ENCODE data around the gene SERTAD1. TPM values are rescaled to one million over a fixed set of nuclear protein-coding genes. Genes with fewer than 3 reads are reported as not detected.

The SERTAD1 gene
- total and polyA plus RNA-seq, 12 donors: 6.3 to 35.8 (median 9.4) TPM

GRCh38 chr19:40461669-40462221, 36.0 kb upstream of the SERTAD1 start:
- Histone ChIP-seq H3K4me3 (no peak overlapping the region), H3K27me3 (peaks cover 0 to 6% (median 0%) of the 10 kb centered on the region in 7 donors), H3K27ac (peak overlapping the region in 2 of 10 donors; percentile 31 to 72), H3K36me3 (peaks cover 0 to 23% (median 4%) of the 10 kb centered on the region in 9 donors), H3K9me3 (no peaks in the 10 kb centered on the region), H3K4me1 (peaks cover 6 to 49% (median 24%) of the 10 kb centered on the region in 9 donors)
- peak in 1 of 2 donors; percentile 27 for DNase-seq
- no peak for ATAC-seq
- intact Hi-C loops (cut with DNase I): loop anchor here in 5 of 10 donors (5.0 to 10.0 kb wide), 4 partner anchors 63 to 173 kb away; no protein-coding TSS in a partner anchor
- TF ChIP-seq CTCF (IDR thresholded peaks at IDR 0.05): no peak
- WGBS, 2 donors: 78 to 85% methylated on average over 7 of the region's 7 CpGs

GRCh38 chr19:40460185-40460584, 34.4 kb upstream of the SERTAD1 start:
- TF ChIP-seq CTCF (IDR thresholded peaks at IDR 0.05): no peak
- no peak for DNase-seq
- peaks cover 6 to 38% (median 14%) of the 10 kb centered on the region in 9 donors for H3K4me1 ChIP-seq
- WGBS, 2 donors: 94 to 96% methylated on average over 3 of the region's 3 CpGs
- no peak overlapping the region for H3K27ac ChIP-seq
- H3K4me3 ChIP-seq: no peak overlapping the region
- no peaks in the 10 kb centered on the region for H3K9me3 ChIP-seq
- intact Hi-C loops (cut with DNase I): loop anchor here in 5 of 10 donors (5.0 to 10.0 kb wide), 4 partner anchors 65 to 175 kb away; no protein-coding TSS in a partner anchor
- no peak for ATAC-seq
- H3K36me3 ChIP-seq: peaks cover 0 to 38% (median 4%) of the 10 kb centered on the region in 9 donors
- no peaks in the 10 kb centered on the region for H3K27me3 ChIP-seq

- Histone ChIP-seq H3K36me3 (peaks cover 0 to 47% (median 4%) of the 10 kb centered on the region in 9 donors), H3K4me3 (no peak overlapping the region), H3K27me3 (no peaks in the 10 kb centered on the region), H3K4me1 (peaks cover 0 to 22% (median under 1%) of the 10 kb centered on the region in 9 donors), H3K9me3 (no peaks in the 10 kb centered on the region), H3K27ac (no peak overlapping the region)
- TF ChIP-seq CTCF (IDR thresholded peaks at IDR 0.05): no peak
- WGBS, 2 donors: 96% methylated on average over 3 of the region's 3 CpGs
- DNase-seq (no peak), ATAC-seq (no peak)
- intact Hi-C loops (cut with DNase I): no loop called here
Observed at GRCh38 chr19:40458597-40458974, 32.8 kb upstream of the SERTAD1 start.

- TF ChIP-seq CTCF (IDR thresholded peaks at IDR 0.05): no peak
- no peaks in the 10 kb centered on the region for H3K9me3 ChIP-seq
- ATAC-seq: peak in 2 of 8 donors; percentile 14 to 24
- intact Hi-C loops (cut with DNase I): no loop called here
- peaks cover 0 to 18% (median 0%) of the 10 kb centered on the region in 9 donors for H3K4me1 ChIP-seq
- no peak for DNase-seq
- H3K27ac ChIP-seq: no peak overlapping the region
- WGBS, 2 donors: 85 to 92% methylated on average over 18 to 27 of the region's 27 CpGs
- no peak overlapping the region for H3K4me3 ChIP-seq
- H3K36me3 ChIP-seq: peaks cover 0 to 47% (median 4%) of the 10 kb centered on the region in 9 donors
- no peaks in the 10 kb centered on the region for H3K27me3 ChIP-seq
Observed at GRCh38 chr19:40457953-40458596, 32.3 kb upstream of the SERTAD1 start.
